HFF-Myc (cell line): ENCODE results near the gene ICAM2.

Experiments
- DNase-seq: peaks from one replicate; pipeline ENCODE4 v3.0.0-alpha.2; 2011; ENCODE audit warnings: low read depth; ENCODE audit errors: extremely low read depth
- H3K4me3 ChIP-seq: replicated peaks from 2 replicates; pipeline ENCODE4 v1.5.1; 2011; ENCODE audit warnings: low read depth, mild to moderate bottlenecking, control low read depth, low read length
- CTCF ChIP-seq: IDR thresholded peaks from 2 replicates; pipeline ENCODE4 v1.5.1; 2012; ENCODE audit warnings: mild to moderate bottlenecking, low read depth, low read length, control low read depth; ENCODE audit errors: missing control alignments

Gene ICAM2

GRCh38 chr17:64063766-64064224, 43.4 kb upstream of the ICAM2 start:
- no peak overlapping the region for H3K4me3 ChIP-seq
- TF ChIP-seq CTCF: peak; percentile 27
- DNase-seq: no peak

GRCh38 chr17:64063088-64063487, 42.7 kb upstream of the ICAM2 start:
- no peak for TF ChIP-seq CTCF
- DNase-seq: no peak
- H3K4me3 ChIP-seq: no peak overlapping the region

GRCh38 chr17:64061178-64061898, 40.9 kb upstream of the ICAM2 start:
- DNase-seq: no peak
- TF ChIP-seq CTCF: no peak
- no peak overlapping the region for H3K4me3 ChIP-seq

GRCh38 chr17:64060331-64060730, 39.9 kb upstream of the ICAM2 start:
- H3K4me3 ChIP-seq: no peak overlapping the region
- DNase-seq: no peak
- TF ChIP-seq CTCF: no peak

- no peak overlapping the region for H3K4me3 ChIP-seq
- no peak for TF ChIP-seq CTCF
- no peak for DNase-seq
These were observed 39.3 kb upstream of the ICAM2 start for GRCh38 chr17:64059756-64060155.

GRCh38 chr17:64058621-64059020, 38.2 kb upstream of the ICAM2 start:
- DNase-seq: no peak
- no peak for TF ChIP-seq CTCF
- H3K4me3 ChIP-seq: no peak overlapping the region
